Upper lobe of left lung (tissue), 4 donors: ENCODE measurements around the gene PAX2.

Experiments
- CTCF ChIP-seq, 6 experiments: fragments of 450-650 bp in 4 of 6; fragments of 200-600 bp in 2 of 6; sonication (generic) in 2 of 6; IDR thresholded peaks; one replicate each; pipeline ENCODE4 v1.5.1; 2016 to 2019; ENCODE audit warnings: antibody characterized with exemption in 6 of 6
- EP300 ChIP-seq, 4 donors: sonication (generic); formaldehyde crosslinking; IDR thresholded peaks; one replicate each; pipeline ENCODE4 v1.5.1; 2017; ENCODE audit warnings: antibody characterized with exemption in 4 of 4, control low read depth in 2 of 4
- POLR2A ChIP-seq, 4 donors: fragments of 450-650 bp; IDR thresholded peaks; one replicate each; pipeline ENCODE4 v1.5.1; 2016 to 2017; ENCODE audit warnings: antibody characterized with exemption in 4 of 4, mild to moderate bottlenecking in 2 of 4
- POLR2AphosphoS5 ChIP-seq, 2 donors: sonication (generic); formaldehyde crosslinking; IDR thresholded peaks; one replicate each; pipeline ENCODE4 v1.5.1; 2017; ENCODE audit warnings: antibody characterized with exemption in 2 of 2

- no peak for TF ChIP-seq CTCF (IDR thresholded peaks at IDR 0.05)
- no peak for TF ChIP-seq POLR2AphosphoS5 (IDR thresholded peaks at IDR 0.05)
- TF ChIP-seq POLR2A (IDR thresholded peaks at IDR 0.05): no peak
- no peak for TF ChIP-seq EP300 (IDR thresholded peaks at IDR 0.05)
These were observed 123.0 kb downstream of the PAX2 start for GRCh38 chr10:100868382-100868781.
